Femur (tissue), 1 donor: ENCODE measurements around the gene MAB21L4.

Experiments used
- DNase-seq: peaks from one replicate; pipeline ENCODE4 v3.0.0-alpha.2; 2017

Gene MAB21L4

DNA sequence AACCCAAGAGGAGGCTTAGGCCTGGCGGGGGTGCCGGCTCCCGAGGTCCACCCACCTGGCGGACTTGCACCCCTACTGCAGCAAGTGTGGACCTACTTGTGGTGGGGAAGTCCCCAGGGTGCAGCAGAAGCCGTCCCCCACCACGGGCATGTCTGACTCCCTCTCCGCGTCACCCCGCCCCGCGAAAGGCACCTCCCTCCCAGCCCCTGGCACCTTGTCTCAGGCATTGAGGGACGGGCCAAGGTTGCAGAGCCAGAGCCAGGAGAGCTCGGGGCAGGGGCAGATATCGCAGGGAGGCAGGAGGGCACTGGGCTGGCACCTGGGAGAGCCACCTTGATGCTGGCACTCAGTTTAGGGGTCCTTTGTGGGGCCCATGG, 29.2 kb upstream of the MAB21L4 start:
- DNase-seq = peak; percentile 16

DNA sequence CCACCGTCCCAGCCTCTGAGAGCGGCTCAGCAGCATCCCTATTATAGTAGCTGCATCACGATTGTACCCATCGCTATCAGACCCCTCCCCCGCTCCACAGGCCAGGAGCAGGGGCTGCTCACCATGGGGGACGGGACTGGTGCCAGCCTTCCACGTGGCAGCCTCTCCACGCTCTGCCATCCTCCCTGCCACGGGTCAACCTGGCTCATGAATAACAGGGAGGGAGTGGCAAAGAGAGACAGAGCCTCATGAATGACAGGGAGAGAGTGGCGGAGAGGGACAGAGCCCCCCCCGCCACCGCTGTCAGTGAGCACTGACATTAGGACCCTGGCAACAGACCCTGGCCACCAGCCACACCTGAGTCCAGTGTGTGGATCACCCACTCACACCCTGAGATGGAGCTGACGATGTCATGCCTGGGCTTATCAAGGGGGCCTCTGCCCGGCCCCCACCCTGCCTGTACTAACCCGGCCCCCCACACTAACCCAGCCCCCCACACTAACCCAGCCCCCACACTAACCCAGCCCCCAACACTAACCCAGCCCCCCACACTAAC, 27.1 kb upstream of the MAB21L4 start:
- peak; percentile 20 for DNase-seq

DNA sequence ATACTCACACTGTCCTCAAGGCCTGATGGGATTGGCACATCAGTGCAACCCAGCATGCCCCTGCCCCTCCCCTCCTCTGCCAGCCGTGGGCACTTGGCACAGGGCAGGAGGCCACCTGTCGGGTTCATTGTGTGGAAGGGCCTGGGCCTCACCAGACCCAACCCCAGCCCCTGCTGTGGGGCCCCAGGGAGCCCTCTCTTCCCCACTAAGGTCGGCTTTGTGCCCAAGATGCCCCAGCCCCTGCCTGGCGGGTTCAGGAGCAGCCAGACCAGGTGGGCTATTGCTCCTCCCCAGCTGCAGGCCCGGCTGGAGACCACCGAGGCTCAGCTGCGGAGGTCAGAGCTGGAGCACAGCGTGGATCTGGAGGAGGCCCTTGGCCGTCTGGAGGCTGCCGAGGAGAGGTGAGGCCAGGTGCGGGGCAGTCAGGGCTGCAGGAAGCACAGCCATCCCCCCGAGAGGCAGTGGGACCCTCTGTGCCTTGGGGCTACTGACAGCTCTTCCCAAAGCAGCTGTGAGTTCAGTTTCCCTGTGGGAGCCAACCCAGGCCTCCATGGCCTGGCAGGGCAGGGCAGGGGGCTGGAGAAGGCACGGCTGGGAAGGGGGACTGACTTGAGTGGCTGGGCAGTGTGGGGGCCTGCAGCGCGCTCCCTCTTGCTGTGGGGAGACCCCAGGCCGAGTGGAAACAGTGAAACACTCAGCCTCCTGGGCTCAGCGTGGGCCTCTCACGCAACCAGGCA, 26.5 kb upstream of the MAB21L4 start:
- peak; percentile 15 for DNase-seq

DNA sequence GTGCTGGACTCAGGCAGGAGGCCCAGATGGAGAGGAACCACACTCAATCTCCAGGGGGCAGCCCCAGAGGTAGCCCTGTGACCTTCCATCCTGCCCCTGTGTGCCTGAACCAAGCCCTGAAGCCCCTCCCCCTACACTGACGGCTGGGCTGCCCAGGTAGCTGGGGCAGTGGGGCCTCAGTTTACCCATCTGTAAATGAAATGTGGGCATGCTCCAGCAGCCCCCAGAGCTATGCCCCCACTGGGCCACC, 26.0 kb upstream of the MAB21L4 start:
- no peak for DNase-seq

DNA sequence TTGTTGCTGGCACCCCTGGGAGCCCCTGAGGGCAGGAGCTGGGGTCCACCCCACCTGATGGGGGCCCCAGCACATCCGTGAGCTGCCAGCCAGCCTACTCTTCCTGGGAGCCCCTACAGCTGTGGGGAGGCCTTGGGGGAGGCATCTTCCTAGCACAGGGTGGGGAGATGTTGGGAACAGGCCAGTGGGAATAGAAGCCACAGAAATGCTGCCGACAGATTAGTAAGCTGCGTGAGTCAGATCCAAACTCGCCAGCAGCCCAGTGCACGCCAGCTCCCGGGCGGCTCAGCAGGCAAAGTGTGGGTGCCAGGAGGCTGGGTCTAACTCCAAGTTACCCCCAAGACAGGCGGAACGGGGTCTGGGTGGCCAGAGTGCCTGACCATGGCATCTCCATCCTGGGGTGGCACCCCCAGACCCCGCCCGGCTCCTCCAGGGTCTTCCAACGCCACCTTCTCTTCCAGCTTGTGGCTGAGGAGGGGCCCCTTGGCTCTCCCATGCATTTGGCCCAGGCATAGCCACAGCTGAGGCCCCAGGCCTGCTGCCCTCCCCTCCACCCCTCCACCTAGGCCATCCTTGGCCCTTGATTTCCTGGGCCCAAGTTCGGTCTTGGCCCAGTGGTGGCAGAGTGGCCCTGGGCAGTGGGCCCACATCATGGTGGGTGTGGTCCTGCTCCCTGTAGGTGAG, 25.5 kb upstream of the MAB21L4 start:
- peak; percentile 44 for DNase-seq

DNA sequence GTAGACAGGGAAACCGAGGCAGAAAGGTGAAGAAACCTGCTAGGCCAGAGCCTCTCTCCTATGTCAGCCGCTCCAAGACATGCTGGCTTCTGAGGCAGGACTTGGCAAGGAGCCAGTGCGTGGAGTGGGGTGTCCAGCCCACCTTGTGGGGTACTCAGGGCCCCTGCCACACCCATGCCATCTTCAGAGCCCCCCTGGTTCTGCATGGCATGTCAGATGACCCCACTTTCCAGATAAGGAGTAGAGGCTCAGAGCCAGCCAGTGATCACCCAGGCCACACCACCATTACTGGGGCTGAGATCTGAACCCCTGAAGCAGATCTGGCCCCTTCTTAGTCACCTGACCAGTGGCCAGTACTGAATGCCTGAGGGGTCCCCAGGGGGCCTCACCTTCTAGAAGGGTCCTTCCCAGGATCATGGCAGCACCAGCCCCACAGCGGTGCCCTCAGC, 24.9 kb upstream of the MAB21L4 start:
- peak; percentile 19 for DNase-seq

DNA sequence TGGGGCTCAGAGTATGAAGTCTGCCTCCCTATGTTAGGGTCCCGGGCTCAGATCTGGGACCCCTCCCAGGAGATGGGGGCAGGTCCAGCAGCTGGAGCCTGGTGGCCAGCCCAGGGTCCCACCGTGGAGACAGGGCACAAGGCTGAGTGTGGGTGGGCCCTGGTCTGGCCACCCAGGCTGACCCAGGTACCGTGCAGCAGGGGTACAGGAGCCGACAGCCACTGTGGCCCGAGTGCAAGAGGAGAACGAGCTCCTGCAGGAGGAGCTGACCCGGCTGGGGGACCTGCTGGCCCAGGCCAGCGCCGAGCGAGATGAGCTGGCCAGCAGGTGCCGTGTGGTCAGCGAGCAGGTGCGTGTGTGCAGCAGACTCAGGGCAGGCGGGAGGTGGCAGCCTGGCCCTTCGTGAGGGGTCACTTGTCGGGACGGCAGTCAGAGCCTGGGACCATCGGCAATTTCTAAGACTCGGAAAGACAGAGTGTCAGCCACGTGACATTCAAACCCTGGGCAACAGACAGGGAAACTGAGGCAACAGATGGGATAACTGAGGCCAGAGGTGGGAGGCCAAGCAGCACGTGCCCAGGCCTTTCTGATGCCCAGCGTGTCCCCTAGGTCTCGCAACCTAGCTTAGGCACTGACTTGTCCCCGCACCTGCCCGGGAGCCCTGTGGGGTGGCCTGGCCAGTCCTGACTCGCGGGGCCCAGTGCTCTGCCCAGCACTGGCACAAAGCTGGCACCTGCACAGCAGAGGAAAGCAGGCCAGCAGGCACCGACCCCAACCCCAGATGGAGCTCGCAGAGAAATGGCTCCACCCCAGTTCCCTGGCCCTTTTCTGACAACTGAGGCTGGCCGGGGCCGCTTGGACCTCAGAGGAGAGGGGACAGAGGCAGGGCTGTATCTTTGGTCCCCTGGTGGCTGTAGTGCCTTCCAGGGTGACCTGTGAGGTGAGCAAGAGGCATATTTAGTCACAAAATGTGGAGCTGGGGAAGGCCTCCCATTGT, 24.1 kb upstream of the MAB21L4 start:
- peak; percentile 15 for DNase-seq

DNA sequence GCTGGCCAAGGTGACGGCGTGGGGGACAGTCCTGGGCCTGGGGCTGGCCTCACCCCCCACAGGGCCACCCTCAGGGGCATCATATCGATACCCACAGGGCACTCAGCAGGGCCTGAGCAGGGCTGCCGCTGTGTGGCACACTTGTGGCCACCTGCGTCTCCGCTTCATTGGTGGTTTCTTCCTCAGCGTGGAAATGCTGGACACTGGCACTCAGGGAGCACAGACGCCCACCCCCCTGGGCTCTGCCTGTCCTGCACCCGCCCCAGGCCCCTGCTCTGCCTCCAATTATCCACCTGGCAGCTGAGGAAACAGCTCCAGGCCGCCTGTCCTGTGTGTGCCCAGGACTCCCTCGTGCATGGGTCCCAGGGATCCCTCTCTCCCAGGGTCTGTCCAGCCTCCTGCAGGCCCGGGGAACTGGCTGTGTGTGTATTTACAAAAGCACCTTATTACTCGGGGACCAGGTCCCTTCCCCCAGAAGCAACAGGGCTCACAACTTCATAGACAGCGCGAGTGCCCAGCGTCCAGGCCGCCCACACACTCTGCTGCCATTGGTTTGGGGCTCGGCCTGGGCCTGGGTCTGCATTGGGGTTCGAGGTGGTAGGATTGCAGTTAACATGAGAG, 23.3 kb upstream of the MAB21L4 start:
- DNase-seq = peak; percentile 20

DNA sequence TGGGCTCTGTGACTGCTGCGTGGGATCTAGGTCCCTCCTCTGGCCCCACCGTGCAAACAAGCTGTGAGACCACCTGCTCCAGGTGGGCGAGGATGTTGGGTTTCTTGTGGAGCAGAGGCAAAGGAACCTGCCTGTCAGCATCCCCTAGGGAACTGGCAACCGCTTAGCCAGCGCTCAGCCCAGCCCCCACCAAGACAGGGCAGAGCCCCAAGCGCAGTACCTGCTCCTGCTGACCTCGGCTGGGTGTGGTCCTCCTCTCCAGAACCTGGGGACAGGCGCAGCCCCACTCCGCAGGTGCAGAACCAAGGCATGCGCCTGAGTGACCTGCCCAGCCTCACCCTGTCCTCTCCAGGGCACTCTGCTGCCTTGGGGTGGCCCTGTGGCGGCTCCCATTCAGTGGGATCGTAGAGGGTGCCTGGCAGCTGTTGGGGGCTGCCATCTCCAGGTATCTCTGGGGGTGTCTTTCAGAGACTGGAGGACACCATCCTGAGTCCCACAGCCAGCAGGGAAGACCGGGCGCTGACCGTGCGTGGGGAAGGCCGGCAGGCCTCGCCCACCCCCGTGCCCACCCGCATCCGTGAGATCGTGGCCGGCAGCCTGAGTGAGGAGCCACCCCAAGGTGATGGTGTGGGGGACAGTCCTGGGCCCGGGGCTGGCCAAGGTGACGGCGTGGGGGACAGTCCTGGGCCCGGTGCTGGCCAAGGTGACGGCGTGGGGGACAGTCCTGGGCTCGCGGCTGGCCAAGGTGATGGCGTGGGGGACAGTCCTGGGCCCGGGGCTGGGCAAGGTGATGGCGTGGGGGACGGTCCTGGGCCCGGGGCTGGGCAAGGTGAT, 22.5 kb upstream of the MAB21L4 start:
- peak; percentile 16 for DNase-seq

DNA sequence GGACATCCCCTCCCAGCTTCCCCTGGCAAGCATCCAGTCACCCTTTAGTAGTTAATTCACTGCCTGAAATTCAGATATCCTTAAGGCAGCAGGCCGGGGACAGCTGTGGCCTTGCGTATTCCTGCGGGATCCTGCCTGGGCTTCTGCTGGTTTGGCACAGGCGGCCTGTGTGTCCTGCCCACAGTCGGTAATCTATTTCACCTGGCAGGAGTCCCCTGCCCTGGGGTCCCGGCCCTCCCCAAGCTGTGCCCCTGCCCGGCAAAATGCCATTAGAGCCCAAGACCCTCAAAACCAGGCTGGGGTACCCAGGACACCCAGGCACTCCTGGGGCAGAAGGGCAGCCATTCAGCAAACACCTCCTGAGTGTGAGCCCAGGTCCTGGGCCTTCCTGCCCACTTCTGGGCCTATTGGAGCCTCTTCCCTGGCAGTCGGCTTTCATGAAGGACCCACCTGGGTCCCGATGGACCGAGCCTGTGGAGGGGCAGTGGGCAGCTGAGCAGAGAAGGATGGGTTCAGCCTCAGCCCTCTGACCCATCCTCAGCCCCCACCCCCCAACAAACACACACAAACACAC, 21.8 kb upstream of the MAB21L4 start:
- DNase-seq = peak; percentile 27

DNA sequence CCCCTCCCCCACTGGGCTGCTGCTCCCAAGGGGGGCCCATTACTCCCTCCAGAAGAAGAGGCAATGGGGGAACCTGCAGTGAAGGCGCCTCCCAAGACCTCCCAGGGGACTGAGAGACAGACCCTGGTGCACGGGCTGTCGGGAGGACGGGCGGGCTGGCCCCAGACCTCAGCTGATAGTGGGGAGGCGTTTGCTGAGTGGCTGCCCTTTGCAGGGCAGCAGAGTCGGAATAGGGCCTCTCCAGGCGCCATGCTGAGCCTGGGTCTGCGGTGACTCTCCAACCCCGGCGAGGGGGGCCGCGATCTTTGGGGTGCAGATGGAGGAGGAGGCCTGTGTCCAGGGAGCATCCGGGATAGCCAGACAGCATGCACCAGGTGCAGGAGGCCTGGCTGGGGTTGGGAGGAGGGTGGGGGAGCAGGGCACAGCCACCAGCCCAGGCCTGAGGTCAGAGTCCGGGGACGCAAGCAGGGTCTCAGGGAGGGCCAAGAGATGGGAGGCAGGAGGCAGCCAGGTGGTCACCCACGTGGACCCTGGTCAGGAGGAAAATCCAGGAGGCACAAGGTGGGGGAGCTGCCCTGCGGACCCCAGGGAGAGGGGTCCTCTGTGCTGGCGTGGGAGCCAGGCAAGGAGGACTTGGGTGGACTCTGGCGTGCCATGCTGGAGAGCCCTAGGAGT, 21.2 kb upstream of the MAB21L4 start:
- DNase-seq = peak; percentile 21

DNA sequence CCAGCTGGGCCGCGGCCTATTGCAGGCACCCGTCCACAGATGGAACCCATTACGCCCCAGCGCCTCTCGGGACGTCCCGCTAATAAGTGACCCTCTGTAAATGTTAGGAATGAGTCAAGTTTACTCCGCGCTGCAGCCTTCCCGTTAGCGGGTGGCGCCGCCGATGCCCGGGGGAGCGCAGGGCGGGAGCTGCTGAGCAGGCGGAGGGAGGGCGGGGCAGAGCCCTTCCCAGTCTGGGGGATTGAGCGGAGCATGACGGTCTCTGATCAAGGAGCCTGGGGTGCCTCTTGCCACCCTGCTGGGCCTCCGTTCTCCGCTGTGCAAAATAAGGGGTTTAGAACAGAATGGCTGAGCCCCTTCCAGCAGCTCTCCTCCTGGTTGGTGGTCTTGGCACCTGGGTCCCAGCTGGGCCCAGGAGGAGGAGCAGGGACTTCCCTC, 20.6 kb upstream of the MAB21L4 start:
- peak; percentile 85 for DNase-seq

DNA sequence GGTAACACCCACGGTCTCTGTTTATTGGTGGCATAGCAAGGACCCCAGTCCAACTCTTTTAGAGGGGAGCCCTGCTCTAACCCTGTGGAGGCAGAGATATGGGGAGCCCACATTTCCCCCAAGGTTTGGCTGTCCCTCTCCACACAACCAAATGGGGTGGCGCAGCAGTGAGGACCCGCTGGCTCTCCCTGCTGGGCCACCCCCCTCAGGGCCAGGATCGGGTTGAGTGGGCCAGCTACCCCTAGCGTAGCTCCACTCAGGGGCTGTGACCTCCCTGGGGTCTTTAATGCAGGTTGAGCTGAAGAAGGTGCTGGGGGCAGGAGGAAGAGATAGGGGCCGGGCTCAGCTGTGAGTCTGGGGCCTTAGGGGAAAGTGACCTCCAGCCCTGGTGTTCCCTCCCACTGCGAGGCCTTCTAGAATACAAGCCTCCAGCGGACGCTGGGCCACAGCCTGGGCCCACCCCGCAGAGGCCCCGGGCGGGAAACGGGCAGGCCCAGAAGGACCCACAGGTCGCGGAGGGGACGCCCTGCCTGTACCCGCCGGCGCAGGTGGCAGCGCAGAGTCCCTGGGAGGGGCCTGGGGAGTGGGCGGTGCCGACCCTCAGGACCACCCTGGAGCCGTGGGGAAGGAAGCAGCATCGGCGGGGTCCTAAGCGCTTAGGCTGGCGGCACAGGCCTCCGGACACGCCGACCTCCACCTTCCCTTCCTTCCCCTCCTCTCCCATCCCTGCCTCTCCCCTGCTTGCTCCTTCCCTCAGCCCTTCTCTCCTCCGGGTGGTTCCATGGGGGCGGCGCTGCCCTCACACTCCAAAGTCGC, 19.8 kb upstream of the MAB21L4 start:
- DNase-seq = peak; percentile 31

DNA sequence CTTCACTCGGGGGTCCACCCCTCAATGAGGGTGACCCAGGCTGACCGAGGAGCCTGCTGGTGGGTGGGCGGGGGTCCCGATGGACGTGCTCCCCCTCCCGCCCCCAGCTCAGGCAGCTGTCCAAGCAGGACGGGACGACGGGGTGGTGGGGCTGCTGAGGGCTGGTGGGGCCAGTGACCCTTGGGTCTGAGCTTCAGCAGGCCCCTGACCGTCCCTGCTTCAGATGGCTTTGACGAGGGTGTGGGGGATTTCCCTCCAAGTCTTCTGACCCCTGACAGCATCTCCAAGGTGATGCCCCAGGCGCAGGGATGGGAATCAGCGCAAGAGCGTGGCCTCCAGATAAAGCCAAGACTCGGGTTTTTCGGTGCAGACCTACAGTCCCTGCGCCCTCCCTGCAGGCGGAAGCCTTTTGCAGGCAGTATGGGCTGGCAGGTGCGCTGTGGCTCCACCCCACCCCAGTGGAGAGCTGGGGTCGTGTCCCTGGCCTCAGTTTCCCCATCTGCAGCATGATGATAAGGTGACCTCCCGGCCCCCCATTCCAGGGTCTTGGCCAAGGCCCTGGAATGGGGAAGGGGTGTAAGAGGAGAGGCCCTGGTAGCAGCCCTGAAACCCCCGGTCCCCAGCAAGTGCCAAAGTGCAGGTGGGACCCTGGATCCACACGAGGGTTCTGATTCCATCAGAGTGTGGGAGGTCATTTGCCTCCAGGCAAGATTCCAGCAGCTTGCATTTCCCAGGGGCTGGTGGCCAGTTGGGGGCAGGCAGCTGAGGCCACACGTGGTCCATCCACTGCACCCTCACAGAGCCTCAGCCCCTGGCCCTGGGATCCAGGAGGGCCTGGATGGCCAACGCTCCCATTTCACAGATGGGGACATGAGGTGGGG, 18.9 kb upstream of the MAB21L4 start:
- DNase-seq = no peak

DNA sequence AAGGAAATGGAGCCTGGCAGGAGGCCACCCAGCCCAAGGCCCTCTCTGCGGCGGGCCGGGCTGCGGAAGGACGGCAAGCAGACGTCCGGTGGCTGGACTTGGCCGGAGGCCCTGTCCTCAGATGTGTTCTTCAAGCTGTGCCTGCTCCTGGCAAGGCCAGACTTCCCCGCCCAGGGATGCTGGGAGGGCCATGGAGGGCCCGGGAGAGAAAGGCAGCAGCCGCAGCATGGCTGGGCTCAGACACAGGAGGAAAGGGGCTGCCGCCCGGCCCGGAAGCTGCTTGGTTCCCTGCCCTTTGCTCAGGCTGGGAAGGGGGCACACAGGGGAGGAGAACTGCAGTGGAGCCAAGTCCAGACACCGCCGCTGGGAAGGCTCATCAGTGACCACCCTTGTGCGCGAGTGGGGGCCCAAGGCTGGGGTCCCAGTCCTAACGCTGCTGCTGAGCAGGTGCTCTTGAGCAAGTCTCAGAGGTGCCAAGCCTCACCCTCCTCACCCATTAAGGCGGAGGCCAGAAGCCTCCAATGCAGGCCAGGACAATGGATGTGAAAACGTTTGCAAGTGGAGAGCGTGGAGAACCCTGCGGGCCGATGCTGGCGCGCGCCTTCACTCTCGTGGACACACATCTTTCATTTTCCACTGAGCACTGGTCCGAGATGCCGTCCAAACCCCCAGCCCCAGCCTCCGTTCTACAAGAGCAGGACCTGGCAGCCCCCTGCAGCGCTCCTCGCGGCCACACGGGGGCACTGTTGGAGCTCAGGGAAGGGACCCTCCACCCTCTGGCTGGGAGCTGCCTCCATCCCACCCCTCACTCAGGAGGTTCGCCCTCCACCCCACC, 18.1 kb upstream of the MAB21L4 start:
- DNase-seq = peak; percentile 85

DNA sequence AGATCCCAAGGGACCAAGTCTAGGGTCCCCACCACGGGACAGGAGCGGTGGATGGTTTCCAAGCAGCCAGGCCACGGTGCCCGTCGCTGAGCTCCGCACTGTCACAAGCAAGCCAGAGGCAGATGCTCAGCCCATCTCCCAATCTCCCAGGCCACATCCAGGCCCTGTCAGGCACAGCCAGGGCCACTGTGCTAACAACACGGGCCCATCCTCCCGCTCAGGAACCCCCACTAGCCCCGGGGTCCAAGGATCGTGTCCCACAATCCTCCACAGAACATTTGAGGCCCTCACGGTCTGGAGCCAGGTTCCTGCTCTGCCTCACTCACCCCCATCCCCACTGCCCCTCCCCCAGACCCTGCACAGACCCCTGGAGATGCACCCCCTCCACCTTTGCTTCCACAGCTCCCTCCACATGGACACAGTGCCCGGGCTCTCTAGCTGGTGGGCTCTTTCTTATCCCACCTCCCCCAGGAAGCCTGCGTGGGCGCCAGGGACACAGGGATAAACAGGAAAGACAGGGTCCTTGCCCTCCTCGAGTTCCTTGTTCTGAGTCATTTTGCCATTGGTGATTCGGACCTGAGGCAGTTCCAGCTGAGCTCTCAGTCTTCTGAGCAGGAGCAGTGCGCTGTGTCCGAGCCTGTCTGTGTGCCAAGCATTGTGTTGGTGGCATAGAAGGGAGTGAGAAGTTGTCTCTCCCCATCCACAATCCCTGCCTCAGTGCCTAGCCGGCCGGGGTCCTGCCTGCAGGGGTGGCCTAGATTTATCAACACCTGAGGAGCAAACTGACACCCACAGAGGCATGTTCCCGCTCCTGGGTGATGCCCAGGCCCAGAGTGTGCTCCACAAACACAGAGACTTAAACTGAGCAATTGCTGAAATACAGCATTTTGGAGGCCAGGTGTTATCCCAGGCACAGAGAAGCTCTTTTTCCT, 17.2 kb upstream of the MAB21L4 start:
- no peak for DNase-seq
